HT1080 (cell line): Measurements from ENCODE around the gene CSRNP3. TPM values are rescaled to one million over a fixed set of nuclear protein-coding genes. Genes with fewer than 3 reads are reported as not detected.
A peak's percentile ranks its signal among the peaks of the same experiment; 100 is the strongest.

Experiments
- DNase-seq: peaks from one replicate; pipeline ENCODE4 v3.0.0-alpha.2; 2015; ENCODE audit warnings: low read depth
- total RNA-seq: library from RNA; depleted of rRNA; stranded (reverse); fragments of >200 nt; shearing (Covaris generic); gene quantifications from 2 replicates; pipeline ENCODE4 v1.2.3, GENCODE V29; 2014

The CSRNP3 gene
- total RNA-seq, 1 experiment from 2014 or later, result not detected

- DNase-seq, result no peak
Measured at GRCh38 chr2:165470361-165470760, 863 bp downstream of the CSRNP3 start.

GRCh38 chr2:165471349-165471950 lies 2.0 kb downstream of the CSRNP3 start:
- DNase-seq, result no peak

GRCh38 chr2:165472922-165473321 lies 3.4 kb downstream of the CSRNP3 start:
- DNase-seq, result no peak

- DNase-seq, result no peak
Measured at GRCh38 chr2:165474619-165475276, 5.2 kb downstream of the CSRNP3 start.

GRCh38 chr2:165475277-165476004 lies 5.9 kb downstream of the CSRNP3 start:
- DNase-seq, result no peak

- DNase-seq, result no peak
Measured at GRCh38 chr2:165479856-165480255, 10.4 kb downstream of the CSRNP3 start.

GRCh38 chr2:165494573-165494972 lies 25.1 kb downstream of the CSRNP3 start:
- DNase-seq, result no peak

- DNase-seq, result no peak
Measured at GRCh38 chr2:165497659-165498317, 28.3 kb downstream of the CSRNP3 start.

- DNase-seq, result no peak
Measured at GRCh38 chr2:165499131-165499530, 29.6 kb downstream of the CSRNP3 start.

GRCh38 chr2:165500001-165500400 lies 30.5 kb downstream of the CSRNP3 start:
- no peak for DNase-seq

GRCh38 chr2:165500816-165501215 lies 31.3 kb downstream of the CSRNP3 start:
- no peak for DNase-seq

- DNase-seq, result no peak
Measured at GRCh38 chr2:165505514-165505913, 36.0 kb downstream of the CSRNP3 start.

- DNase-seq, result no peak
Measured at GRCh38 chr2:165508927-165509326, 39.4 kb downstream of the CSRNP3 start.

GRCh38 chr2:165513479-165513878 lies 44.0 kb downstream of the CSRNP3 start:
- no peak for DNase-seq

- DNase-seq, result no peak
Measured at GRCh38 chr2:165518611-165519010, 49.1 kb downstream of the CSRNP3 start.

- no peak for DNase-seq
Measured at GRCh38 chr2:165522719-165523118, 53.2 kb downstream of the CSRNP3 start.

- no peak for DNase-seq
Measured at GRCh38 chr2:165524720-165525119, 55.2 kb downstream of the CSRNP3 start.

- DNase-seq, result no peak
Measured at GRCh38 chr2:165528691-165529090, 59.2 kb downstream of the CSRNP3 start.

GRCh38 chr2:165529130-165529529 lies 59.6 kb downstream of the CSRNP3 start:
- peak; percentile 43 for DNase-seq

- DNase-seq, result no peak
Measured at GRCh38 chr2:165533331-165533730, 63.8 kb downstream of the CSRNP3 start.

GRCh38 chr2:165535471-165535870 lies 66.0 kb downstream of the CSRNP3 start:
- no peak for DNase-seq

- peak; percentile 10 for DNase-seq
Measured at GRCh38 chr2:165536851-165537499, 67.5 kb downstream of the CSRNP3 start.
